Stimulated activated CD4-positive, alpha-beta T cell treated with anti-CD3 and anti-CD28 coated beads, TNF-alpha, amount 100 ng/mL, for 48 hours (primary cell): Measurements from ENCODE around the gene OR10G6.
"Not testable (repeated sequence)": the region's sequence is repeated elsewhere in the genome, so short reads cannot be mapped to it uniquely, and the experiment has no call there.

Experiments
- DNase-seq, 3 donors: peaks; one replicate each; pipeline ENCODE4 v3.0.0-alpha.2; 2020; ENCODE audit warnings: low read depth in 3 of 3

Gene OR10G6, protein sequence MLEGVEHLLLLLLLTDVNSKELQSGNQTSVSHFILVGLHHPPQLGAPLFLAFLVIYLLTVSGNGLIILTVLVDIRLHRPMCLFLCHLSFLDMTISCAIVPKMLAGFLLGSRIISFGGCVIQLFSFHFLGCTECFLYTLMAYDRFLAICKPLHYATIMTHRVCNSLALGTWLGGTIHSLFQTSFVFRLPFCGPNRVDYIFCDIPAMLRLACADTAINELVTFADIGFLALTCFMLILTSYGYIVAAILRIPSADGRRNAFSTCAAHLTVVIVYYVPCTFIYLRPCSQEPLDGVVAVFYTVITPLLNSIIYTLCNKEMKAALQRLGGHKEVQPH

GRCh38 chr11:123995119-123995518, at the start of gene OR10G6:
Gene OR10G6 (minus strand): TSS chr11:123995161. CDS start chr11:123995161, 0 bp downstream.
- DNase-seq: no peak

GRCh38 chr11:124043420-124043819, 48.5 kb upstream of the OR10G6 start:
- DNase-seq: no peak

GRCh38 chr11:124041254-124041653, 46.3 kb upstream of the OR10G6 start, which contains the start of gene OR10G7:
Gene OR10G7 (minus strand): TSS chr11:124041325. CDS start chr11:124039001, 2,324 bp downstream.
- DNase-seq: no peak

DNA sequence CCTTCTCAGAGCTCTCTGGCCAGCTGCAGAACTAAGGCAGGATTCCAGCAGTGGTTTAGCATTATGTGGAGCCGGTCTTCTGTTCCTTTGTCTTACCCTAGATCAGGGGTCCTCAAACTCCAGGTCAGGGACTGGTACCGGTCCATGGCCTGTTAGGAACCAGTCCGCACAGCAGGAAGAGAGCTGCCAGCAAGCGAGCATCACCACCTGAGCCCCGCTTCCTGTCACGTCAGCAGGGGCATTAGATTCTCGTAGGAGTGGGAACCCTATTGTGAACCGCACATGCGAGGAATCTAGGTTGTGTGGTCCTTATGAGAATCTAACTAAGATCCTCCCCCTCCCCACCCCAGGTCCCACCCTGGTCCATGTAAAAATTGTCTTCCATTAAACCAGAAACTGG, 44.6 kb upstream of the OR10G6 start:
- DNase-seq: no peak

- no peak for DNase-seq
Observed at GRCh38 chr11:124036666-124037065, 41.7 kb upstream of the OR10G6 start.

DNA sequence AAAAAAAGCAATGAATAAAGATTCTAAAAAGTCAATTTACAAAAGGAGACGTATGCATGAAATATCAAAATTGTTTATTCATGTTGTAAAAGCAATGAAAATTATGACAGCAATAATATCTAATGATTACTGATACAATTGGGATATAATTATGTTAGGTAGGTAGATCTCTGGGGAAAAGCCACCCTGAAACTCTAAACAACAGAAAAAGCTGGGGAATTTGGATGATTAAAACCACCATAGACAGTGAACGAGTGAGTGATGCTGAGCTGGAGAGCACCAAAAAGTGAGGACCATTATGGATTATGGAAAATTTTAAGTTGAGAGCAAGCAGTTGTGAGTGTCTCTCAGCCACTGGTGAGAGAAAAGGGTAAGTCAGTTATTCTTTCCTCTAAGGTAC, 31.5 kb upstream of the OR10G6 start, which contains the start of gene OR10G8:
TSS of gene OR10G8 (plus strand) at position 301 of the 400 bp plus-strand sequence. CDS start 2,825 bp downstream, outside the sequence.
- no peak for DNase-seq

DNA sequence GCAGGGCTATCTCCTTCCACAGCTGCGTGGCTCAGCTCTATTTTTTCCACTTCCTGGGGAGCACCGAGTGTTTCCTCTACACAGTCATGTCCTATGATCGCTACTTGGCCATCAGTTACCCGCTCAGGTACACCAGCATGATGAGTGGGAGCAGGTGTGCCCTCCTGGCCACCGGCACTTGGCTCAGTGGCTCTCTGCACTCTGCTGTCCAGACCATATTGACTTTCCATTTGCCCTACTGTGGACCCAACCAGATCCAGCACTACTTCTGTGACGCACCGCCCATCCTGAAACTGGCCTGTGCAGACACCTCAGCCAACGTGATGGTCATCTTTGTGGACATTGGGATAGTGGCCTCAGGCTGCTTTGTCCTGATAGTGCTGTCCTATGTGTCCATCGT, 20.9 kb upstream of the OR10G6 start:
- not testable (repeated sequence) for DNase-seq

GRCh38 chr11:124012697-124013096, 17.7 kb upstream of the OR10G6 start, which contains the start of gene OR10G4:
Gene OR10G4 (plus strand): TSS chr11:124012997. CDS start chr11:124015575, 2,578 bp downstream.
- DNase-seq: no peak

GRCh38 chr11:123979311-123979710, 15.7 kb downstream of the OR10G6 start:
- no peak for DNase-seq

DNA sequence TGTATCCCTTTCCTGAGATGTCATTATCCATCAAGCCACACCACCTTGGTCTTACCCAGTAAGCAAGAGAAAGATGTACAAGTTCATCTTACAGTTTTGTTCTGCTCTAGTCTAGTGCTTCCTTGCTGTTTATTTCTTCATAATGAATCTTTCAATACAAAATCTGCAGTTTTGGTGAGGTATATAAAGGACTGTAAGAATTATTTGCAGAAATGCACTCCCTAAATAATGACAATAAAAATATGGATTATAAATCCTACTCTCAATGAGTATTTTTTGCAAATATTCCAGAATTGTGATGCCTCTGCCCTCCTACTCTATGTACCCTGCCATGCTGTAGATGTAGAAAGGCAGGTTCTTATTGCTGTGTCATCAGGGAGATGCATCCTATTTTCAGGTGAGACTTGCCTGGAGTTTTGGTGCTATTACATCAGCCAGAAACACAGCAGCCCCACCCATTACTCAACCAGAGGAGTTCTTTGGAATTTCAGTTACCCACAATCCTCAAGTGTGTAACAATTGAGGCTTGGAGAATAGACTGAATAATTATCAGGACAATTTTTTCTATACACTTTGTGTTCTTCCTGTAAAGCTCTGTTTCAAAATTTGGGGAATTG, 17.1 kb downstream of the OR10G6 start, which contains the start of gene OR10S1:
TSS of gene OR10S1 (minus strand) at position 51 of the 617 bp plus-strand sequence. CDS start 117 bp downstream, outside the sequence.
- DNase-seq: no peak

DNA sequence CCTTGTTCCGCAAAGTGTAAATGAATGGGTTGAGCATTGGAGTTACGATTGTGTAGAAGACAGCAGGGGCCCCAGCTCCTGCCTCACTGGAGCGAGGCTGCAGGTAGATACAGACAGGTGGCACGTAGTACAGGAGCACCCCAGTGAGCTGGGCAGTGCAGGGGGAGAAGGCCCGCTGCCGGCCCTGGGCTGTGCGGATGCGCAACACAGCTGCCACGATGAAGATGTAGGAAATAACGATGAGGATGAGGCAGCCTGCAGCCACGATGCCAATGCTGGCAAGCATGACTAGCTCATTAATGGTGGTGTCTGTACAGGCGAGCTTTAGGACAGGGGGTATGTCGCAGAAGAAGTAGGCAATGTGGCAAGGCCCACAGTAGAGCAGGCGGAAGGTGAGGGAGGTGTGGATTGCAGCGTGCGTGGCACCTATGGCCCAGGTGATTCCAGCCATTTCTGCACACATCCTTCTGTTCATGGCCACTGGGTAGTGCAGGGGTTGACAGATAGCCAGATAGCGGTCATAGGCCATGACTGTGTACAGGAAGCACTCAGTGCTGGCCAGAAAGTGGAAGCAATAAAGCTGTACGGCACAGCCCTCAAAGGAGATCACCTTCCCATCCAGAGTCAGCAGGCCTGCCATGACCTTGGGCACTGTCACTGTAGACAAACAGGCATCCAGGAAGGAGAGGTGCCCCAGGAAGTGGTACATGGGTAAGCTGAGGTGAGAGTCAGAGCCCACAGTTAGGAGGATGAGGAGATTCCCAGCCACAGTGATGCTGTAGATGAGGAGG, 18.0 kb downstream of the OR10G6 start:
- no peak for DNase-seq

- no peak for DNase-seq
Observed at GRCh38 chr11:123973816-123974215, 21.1 kb downstream of the OR10G6 start.

DNA sequence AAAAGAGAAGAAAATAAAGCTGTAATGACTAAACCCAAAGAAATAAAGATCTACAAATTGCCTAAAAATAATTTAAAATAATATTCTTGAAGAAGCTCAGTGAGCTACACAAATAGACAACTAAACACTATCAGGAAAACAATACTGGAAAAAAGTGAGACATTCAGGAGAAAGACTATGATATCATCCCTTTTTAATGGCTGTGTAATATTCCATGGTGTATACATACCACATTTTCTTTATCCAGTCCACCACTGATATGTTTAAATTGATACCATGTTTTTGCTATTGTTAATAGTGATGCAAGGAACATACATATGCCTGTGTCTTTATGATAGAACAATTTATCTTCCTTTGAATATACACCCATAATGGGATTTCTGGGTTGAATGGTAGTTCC, 38.2 kb downstream of the OR10G6 start:
- DNase-seq: no peak

DNA sequence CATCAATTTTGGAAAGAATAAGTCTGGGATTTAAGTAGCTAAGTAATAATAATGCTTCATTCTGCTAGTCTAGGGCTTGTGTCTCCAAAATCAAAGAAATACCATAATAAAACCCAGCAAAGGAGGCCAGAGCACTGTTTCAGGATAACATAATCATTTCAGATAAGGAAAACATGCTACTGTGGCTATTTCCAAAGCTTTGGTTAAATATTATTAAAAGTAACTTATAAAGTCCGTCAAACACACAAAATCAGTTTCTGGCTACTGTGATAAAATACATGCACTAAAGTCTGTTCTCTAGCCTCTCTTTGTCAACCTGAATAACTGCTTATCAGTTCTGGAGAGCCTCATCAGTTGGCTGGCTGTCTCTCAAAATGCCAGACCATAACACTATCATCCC, 49.8 kb downstream of the OR10G6 start:
- DNase-seq: no peak
